Measurements from ENCODE around the gene VPS41. TPM values are rescaled to one million over a fixed set of nuclear protein-coding genes. Genes with fewer than 3 reads are reported as not detected.

VPS41 gene
- total and polyA plus RNA-seq, 11 donors, result 6.0 to 55.8 (median 42.8) TPM

DNA sequence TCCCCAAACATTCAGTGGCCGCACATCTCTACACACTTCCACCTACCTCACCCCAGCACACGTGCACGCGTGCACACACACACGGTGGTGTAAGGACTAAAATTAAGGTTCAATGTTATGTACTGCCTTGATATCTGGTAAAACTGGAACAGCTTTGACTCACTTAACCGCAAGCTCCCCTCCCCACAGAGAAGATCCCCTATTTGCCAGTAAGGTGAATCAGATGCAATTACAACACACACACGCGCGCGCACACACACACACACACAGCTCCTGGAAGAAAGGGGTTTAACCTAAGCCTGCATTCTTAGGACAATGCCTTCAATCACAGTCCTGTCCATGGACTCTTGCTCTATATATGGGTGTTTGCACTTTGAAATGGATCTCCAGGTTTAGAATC, 25.5 kb upstream of the VPS41 start:
- Histone ChIP-seq H3K27ac (no peak overlapping the region), H3K36me3 (no peaks in the 10 kb centered on the region), H3K9me3 (no peaks in the 10 kb centered on the region), H3K27me3 (no peaks in the 10 kb centered on the region), H3K4me3 (no peak overlapping the region), H3K4me1 (no peaks in the 10 kb centered on the region)
- no peak for ATAC-seq
- intact Hi-C loops (cut with DNase I), result loop anchor here in 8 of 10 donors (5.0 to 10.0 kb wide), 8 partner anchors 130 to 588 kb away; no protein-coding TSS in a partner anchor
- DNase-seq, result no peak
- WGBS, 4 donors, result 92 to 97% (median 94%) methylated on average over 10 of the region's 10 CpGs
- TF ChIP-seq, protein P1, sequence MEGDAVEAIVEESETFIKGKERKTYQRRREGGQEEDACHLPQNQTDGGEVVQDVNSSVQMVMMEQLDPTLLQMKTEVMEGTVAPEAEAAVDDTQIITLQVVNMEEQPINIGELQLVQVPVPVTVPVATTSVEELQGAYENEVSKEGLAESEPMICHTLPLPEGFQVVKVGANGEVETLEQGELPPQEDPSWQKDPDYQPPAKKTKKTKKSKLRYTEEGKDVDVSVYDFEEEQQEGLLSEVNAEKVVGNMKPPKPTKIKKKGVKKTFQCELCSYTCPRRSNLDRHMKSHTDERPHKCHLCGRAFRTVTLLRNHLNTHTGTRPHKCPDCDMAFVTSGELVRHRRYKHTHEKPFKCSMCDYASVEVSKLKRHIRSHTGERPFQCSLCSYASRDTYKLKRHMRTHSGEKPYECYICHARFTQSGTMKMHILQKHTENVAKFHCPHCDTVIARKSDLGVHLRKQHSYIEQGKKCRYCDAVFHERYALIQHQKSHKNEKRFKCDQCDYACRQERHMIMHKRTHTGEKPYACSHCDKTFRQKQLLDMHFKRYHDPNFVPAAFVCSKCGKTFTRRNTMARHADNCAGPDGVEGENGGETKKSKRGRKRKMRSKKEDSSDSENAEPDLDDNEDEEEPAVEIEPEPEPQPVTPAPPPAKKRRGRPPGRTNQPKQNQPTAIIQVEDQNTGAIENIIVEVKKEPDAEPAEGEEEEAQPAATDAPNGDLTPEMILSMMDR (IDR thresholded peaks at IDR 0.05), result no peak

DNA sequence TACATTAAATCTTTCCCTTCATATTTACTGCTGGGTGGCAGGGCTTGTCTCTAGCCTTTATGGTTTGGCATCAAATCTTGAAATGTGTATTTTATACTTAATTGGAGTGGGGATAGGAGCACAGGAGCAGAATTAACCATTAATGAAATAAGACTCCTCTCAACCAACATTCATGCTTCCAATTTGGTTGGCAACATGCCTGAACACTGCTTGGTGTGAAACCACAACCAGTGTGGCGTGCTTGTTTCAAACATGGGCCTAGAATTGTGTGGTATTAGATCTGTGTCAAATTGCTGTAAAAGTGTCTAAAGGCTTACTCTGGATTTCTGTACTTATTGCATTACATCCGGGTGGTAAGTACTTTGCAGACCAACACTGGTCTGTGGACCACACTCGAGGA, 25.1 kb upstream of the VPS41 start:
- H3K4me1 ChIP-seq, result no peaks in the 10 kb centered on the region
- H3K27ac ChIP-seq, result no peak overlapping the region
- H3K4me3 ChIP-seq, result no peak overlapping the region
- H3K36me3 ChIP-seq, result no peaks in the 10 kb centered on the region
- no peaks in the 10 kb centered on the region for H3K9me3 ChIP-seq
- no peak for ATAC-seq
- 87 to 94% (median 89%) methylated on average over 3 of the region's 3 CpGs for WGBS, 4 donors
- H3K27me3 ChIP-seq, result no peaks in the 10 kb centered on the region
- no peak for DNase-seq
- intact Hi-C loops (cut with DNase I), result loop anchor here in 8 of 10 donors (5.0 to 10.0 kb wide), 8 partner anchors 129 to 588 kb away; no protein-coding TSS in a partner anchor
- TF ChIP-seq POLR2A (IDR thresholded peaks at IDR 0.05), result no peak
- TF ChIP-seq, protein P1 (IDR thresholded peaks at IDR 0.05), result no peak

DNA sequence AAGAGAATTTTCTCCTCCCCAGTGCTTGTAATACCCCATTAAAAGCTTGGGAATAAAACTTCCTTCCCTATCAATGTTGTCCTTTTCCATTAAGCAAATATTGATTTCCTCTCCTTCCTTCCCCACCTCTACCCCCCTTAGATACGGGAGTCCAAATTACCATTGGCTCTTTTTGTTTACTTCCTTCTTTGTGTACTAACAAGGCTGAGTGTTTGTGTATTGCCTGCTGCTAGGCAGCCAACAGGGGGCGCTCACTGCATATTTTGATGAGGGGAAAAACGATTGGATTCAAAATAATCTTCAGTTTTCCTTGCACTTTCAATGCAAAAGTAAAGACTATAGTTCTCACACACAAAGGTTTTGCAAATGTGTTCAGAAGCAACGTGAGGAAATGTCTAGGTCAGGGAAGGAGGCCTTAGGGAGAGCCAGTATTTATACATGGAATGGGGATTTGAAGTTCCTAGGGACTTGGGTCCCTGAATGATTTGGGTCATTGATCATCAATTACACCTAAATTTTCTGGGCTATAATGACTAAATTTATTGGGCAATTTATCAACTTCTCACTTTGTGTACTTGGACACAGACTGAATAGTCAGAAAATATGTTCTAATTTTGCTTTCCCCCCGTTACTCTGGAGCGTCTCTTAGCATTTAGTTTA, 23.6 kb upstream of the VPS41 start:
- no peaks in the 10 kb centered on the region for H3K9me3 ChIP-seq
- no peak overlapping the region for H3K27ac ChIP-seq
- no peaks in the 10 kb centered on the region for H3K36me3 ChIP-seq
- intact Hi-C loops (cut with DNase I), result loop anchor here (2.0 to 10.0 kb wide), 10 partner anchors 128 to 590 kb away; no protein-coding TSS in a partner anchor
- ATAC-seq, result no peak
- peak; percentile 16 to 67 (median 49) for DNase-seq
- no peaks in the 10 kb centered on the region for H3K27me3 ChIP-seq
- H3K4me1 ChIP-seq, result no peaks in the 10 kb centered on the region
- TF ChIP-seq, protein P1 (IDR thresholded peaks at IDR 0.05), result peak; percentile 69 to 86 (median 80)
- no peak for TF ChIP-seq POLR2A (IDR thresholded peaks at IDR 0.05)
- WGBS, 4 donors, result 32 to 36% (median 34%) methylated on average over 6 of the region's 6 CpGs
- no peak overlapping the region for H3K4me3 ChIP-seq

DNA sequence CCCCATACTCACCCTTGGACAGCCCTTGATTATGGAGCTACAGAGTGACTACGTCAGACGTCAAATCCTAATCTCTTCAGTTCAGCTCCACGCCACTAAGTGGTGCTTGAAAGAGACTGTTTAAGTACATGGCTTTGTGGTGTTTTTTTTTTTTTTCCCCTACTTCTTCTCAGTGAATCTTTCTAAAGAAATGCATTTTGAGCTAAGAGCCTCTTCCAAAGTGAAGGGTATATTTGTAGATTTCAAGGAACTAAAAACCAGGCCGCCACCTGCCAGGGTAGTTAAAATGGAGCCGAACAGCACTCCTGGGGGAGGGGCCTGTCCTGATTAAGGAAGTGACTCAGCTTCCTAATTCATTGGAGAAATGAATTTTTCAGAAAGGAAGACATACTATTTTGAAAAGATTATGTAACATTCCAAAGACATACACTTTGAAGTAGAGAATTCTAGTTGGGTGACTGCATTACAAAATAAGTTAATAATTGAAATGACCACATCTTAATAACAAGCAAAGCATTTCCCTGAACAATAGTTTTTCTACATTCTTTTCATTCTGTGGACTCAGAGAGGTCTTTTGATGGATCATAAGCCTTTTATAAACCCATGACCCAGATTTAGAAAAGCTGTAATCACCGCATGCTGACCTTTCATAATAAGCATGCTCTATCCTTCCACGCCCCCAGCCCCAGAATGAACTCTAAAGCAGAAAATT, 20.6 kb upstream of the VPS41 start:
- WGBS, 4 donors, result 73 to 78% (median 75%) methylated on average over 7 of the region's 7 CpGs
- TF ChIP-seq, protein P1 (IDR thresholded peaks at IDR 0.05), result no peak
- TF ChIP-seq POLR2A (IDR thresholded peaks at IDR 0.05), result no peak
- ATAC-seq (no peak), DNase-seq (no peak)
- no peaks in the 10 kb centered on the region for H3K36me3 ChIP-seq
- H3K4me3 ChIP-seq, result no peak overlapping the region
- no peaks in the 10 kb centered on the region for H3K9me3 ChIP-seq
- no peak overlapping the region for H3K27ac ChIP-seq
- H3K27me3 ChIP-seq, result peaks cover 0 to 5% (median 0%) of the 10 kb centered on the region in 9 donors
- intact Hi-C loops (cut with DNase I), result loop anchor here in 9 of 10 donors (2.0 to 10.0 kb wide), 10 partner anchors 125 to 593 kb away; no protein-coding TSS in a partner anchor
- no peaks in the 10 kb centered on the region for H3K4me1 ChIP-seq
